Measurements from ENCODE around the gene ACE.

Gene ACE

GRCh38 chr17:63475491-63476412 lies 1.1 kb upstream of the ACE start:
- DNase-seq = no peak

GRCh38 chr17:63476459-63476853 lies 405 bp upstream of the ACE start:
- no peak for DNase-seq

DNA sequence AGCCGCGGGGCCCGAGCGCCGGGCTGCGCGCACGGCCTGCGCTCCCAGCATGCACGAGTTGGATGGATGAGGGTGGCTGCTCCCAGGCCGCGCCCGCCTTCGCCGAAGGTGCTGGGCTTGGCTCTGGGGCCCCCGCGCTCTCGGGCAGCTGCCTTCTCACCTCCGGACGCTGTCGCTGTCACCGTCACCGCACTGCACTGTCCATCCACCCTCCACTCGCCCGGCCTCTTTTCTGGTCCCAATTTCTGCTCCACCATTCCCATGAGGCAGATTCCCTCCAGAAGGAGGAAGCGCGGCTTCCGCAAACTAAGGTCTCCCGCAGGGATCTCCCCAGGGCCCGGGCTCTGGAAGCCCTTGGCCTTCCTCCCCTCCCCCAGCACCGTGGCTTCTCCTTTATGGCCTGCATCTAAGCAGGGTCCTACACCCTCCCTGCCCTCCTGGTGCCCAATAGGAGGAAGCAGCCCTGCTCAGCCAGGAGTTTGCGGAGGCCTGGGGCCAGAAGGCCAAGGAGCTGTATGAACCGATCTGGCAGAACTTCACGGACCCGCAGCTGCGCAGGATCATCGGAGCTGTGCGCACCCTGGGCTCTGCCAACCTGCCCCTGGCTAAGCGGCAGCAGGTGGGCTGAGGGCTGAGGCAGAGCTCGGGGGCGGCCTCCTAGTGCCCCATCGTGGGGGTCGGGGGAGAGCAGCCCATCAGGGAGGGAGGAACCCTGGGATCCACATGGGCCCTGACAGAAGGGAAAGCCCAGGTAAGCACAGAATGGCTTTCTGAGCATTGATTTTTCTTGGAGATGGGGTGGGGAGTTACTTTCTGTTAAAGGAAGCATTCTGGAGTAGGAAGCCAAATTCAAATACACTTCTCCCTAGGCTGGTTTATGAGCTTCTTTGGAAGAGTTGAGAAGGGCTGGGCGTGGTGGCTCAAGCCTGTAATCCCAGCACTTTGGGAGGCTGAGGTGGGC lies 899 bp downstream of the ACE start:
- DNase-seq = no peak

DNA sequence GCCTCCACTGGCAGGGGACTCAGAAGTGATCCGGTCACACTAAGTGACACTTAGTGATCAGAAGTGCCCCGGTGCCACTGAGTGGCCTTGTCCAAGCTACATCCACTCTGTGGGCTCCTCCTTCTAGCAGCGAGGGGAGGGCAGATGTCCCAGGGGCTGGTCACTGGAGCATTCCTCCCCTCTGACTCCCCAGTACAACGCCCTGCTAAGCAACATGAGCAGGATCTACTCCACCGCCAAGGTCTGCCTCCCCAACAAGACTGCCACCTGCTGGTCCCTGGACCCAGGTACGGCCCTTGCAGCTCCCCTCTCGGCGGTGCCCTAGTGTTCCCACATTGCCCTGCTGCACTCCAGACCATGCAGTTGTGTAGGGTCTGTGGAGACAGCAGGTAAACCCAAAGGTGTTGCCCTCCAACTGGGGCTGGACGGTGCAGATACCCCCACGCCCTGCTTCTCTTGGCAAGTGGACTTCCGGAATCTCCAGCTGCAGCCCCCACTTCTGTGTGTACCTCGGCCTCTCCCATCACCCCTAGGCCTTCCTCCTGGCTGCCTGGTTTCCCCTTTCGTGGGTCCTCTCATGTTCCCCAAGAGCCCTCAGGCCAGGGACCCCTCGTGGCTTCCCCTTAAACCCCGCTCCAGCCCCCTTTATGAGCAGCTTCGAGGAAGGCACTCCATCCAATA lies 2.1 kb downstream of the ACE start:
- peak; percentile 84 for DNase-seq

- DNase-seq = no peak
Observed at GRCh38 chr17:63479495-63480184, 2.8 kb downstream of the ACE start.

GRCh38 chr17:63480192-63480784 lies 3.4 kb downstream of the ACE start:
- no peak for DNase-seq

- DNase-seq = no peak
Observed at GRCh38 chr17:63480826-63481487, 4.1 kb downstream of the ACE start.

DNA sequence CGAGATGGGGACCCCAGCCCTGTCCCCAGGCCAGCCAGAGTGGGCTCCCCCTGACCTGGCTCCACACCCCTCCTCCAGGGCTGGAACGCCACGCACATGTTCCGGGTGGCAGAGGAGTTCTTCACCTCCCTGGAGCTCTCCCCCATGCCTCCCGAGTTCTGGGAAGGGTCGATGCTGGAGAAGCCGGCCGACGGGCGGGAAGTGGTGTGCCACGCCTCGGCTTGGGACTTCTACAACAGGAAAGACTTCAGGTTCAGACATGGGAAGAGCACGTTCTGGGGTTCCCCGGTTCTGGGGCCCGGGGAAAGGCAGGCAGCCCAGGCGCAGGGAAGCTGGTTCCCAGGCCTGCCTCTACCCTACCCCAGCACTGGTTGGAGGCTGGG lies 4.6 kb downstream of the ACE start:
- no peak for DNase-seq

DNA sequence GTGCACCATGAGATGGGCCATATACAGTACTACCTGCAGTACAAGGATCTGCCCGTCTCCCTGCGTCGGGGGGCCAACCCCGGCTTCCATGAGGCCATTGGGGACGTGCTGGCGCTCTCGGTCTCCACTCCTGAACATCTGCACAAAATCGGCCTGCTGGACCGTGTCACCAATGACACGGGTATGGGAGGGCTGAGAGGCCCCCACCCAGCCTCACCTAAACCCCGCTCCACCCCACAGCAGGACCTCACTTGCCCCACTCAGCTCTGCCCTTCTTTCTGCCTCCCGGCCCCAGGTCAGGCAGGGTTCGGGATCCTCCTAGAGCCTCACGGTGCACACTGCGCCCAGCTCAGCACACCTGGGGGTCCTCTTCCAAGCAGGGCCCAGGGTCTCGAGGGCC lies 5.6 kb downstream of the ACE start:
- DNase-seq = no peak

DNA sequence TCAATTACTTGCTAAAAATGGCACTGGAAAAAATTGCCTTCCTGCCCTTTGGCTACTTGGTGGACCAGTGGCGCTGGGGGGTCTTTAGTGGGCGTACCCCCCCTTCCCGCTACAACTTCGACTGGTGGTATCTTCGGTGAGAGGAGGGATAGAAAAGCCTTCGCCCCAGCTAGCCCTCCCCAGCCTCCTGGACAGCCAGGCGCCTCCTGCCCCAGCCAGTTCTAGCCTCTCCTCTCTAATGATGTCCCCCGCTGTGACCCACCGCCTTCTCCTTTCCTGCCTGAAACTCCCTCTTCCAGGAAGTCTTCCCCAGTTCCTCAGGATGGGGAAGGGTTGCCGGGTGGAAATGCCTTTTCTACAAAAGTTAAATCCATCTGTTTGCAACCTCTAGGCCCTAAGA lies 6.2 kb downstream of the ACE start:
- DNase-seq = no peak

DNA sequence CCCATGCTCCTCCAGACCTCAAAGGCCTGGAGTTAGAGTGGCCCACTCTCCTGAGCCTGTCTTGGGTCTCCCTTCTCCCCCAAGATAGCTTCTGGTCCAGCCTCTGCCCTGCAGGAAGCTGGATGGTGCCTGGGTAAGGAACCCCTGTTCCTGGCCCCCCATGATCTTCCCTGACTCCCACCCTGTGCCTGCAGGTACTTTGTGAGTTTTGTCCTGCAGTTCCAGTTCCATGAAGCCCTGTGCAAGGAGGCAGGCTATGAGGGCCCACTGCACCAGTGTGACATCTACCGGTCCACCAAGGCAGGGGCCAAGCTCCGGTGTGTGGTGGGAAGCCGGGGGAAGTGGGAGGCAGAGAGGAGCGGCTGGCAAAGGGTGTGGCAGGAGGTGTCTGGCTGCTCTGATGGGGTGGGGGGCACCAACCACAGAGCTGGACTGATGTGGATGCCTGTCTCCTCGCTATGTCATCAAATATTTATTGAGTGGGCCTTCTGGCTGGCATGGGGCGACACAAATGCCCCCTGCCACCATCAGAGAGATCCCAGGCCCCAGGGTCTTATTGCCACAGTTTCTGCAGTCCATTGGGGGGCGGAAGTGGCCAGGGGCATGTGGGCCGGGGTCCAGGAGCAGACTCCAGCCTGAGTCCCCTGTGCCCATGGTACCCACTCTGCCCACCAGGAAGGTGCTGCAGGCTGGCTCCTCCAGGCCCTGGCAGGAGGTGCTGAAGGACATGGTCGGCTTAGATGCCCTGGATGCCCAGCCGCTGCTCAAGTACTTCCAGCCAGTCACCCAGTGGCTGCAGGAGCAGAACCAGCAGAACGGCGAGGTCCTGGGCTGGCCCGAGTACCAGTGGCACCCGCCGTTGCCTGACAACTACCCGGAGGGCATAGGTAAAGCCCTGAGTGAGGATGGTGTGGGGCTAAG lies 7.1 kb downstream of the ACE start:
- DNase-seq = no peak

DNA sequence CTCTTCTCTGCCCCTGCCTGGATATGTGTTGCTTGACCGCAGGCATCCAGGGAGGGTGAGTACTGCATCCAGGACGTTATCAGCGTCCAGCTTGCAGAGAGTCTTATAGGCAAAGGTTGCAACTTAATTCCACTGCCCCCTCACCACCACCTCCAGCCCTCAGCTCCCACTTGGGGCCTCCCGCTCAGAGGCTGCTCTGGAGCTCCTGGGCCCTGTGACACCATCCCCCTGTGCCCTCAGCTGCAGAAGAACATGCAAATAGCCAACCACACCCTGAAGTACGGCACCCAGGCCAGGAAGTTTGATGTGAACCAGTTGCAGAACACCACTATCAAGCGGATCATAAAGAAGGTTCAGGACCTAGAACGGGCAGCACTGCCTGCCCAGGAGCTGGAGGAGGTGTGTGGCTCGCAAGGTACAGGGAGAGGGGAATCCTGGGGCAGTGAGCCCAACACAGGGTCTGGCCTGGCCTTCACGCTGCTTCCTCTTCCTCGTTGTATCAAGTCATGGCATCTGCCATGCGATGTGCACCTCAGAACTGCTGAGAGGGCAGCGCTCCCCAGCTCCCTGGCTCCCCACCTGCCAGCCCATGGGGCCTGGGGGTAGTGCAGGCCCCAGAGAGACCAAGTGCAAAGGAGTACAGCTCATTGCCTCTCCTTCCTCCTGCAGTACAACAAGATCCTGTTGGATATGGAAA lies 9.6 kb downstream of the ACE start:
- no peak for DNase-seq

GRCh38 chr17:63487014-63487339 lies 10.1 kb downstream of the ACE start:
- no peak for DNase-seq

DNA sequence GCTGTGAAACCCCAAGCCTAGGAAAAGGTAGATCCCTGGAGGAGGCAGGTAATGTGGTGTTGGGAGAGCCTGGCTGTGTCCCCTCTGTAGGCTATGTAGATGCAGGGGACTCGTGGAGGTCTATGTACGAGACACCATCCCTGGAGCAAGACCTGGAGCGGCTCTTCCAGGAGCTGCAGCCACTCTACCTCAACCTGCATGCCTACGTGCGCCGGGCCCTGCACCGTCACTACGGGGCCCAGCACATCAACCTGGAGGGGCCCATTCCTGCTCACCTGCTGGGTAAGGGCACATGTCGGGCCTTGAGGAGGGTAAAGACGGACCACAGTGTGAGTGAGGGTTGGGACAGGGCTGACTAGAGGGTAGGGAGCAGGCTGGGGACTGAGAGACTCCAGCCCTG lies 12.0 kb downstream of the ACE start:
- no peak for DNase-seq

GRCh38 chr17:63489291-63489690 lies 12.4 kb downstream of the ACE start:
- DNase-seq = no peak

- DNase-seq = no peak
Observed at GRCh38 chr17:63490329-63490728, 13.5 kb downstream of the ACE start.

- DNase-seq = no peak
Observed at GRCh38 chr17:63490858-63491400, 14.1 kb downstream of the ACE start.

DNA sequence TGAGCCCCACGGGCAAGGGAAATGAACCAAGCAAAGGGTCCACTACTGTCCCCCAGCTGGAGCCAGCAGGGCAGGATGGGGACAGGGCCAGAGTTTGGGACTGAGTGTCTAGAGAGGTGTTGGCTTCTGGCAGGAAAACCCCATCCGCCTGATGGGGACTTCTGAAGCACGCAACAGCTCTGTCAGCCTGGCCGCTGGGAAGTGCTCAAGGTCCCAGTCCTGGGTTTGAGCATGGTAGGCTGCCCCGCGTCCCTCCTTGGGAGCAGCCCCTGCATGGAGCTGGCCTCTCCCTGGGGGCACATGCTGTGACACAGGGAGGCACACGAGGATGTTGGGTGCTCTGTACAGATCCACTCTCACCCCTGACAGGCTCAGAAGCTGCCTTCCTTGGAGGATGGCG lies 14.6 kb downstream of the ACE start:
- DNase-seq = no peak

DNA sequence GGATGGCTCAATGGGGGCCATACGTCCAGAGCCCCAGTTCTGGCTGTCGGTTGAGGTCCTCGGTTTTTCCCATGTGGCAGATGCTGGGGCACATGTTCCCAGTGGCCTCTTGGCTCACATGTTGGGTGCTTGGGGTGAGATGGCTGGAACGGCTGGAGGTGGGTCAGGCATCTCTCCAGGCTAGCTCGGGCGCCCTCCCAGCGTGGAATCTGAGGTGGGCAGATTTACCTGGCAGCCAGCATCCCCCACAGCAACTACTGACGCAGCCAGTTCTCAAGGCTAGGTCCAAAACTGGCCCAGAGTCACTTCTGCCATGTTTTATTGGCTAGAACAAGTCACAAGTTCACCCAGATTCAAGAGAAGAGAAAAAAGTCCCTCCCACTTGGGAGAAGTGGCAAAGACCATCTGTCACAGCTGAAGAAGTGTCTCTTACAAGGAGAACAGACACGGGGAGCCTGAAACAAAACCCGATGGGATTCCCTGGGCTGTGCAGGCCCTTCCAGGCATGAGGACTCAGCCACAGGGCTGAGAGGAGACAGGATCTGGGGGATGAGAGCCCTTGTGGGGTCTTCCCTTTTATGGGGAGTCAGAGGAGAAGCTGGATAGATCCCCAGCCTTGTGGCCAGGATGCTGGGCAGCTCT lies 15.2 kb downstream of the ACE start:
- no peak for DNase-seq

All from activated CD4-positive, alpha-beta T cell treated with anti-CD3 and anti-CD28 coated beads, Interleukin-2, Interleukin-6, amounts not matched to agents 100 ng/mL and 50 ng/mL, durations not matched to agents 16 hours and 8 hours (primary cell).